Ramos (cell line): ENCODE results near the gene RPS6KA4.
"Not testable (repeated sequence)": the region's sequence is repeated elsewhere in the genome, so short reads cannot be mapped to it uniquely, and the experiment has no call there.

Source experiments
- in situ Hi-C: fragments of 300-500 bp; cut with MboI; formaldehyde crosslinking; loops from one replicate; pipeline ENCODE4 v1.14.3; 2022; ENCODE audit warnings: low sequenced_read_pairs; ENCODE audit not compliant: unreplicated experiment

Gene RPS6KA4

GRCh38 chr11:64358907-64359711 lies at the start of gene RPS6KA4:
RPS6KA4 (plus strand) TSS chr11:64359162; CDS start chr11:64359236, 74 bp downstream.
- in situ Hi-C loops, result no loop called here

GRCh38 chr11:64312947-64313346 lies 46.0 kb upstream of the RPS6KA4 start:
- in situ Hi-C loops, result no loop called here

- in situ Hi-C loops, result no loop called here
These were observed 45.3 kb upstream of the RPS6KA4 start for GRCh38 chr11:64313491-64314145.

- in situ Hi-C loops, result no loop called here
These were observed 44.7 kb upstream of the RPS6KA4 start for GRCh38 chr11:64314146-64314804.

GRCh38 chr11:64314805-64315561 lies 44.0 kb upstream of the RPS6KA4 start:
- in situ Hi-C loops, result no loop called here

- in situ Hi-C loops, result not testable (repeated sequence)
These were observed 43.1 kb upstream of the RPS6KA4 start for GRCh38 chr11:64315667-64316526.

- in situ Hi-C loops, result no loop called here
These were observed 42.2 kb upstream of the RPS6KA4 start for GRCh38 chr11:64316672-64317324.

- in situ Hi-C loops, result no loop called here
These were observed 41.5 kb upstream of the RPS6KA4 start, which contains the start of gene TRMT112 for GRCh38 chr11:64317325-64317960. TRMT112 (minus strand) TSS chr11:64317559; CDS start chr11:64317526, 33 bp downstream.

- in situ Hi-C loops, result no loop called here
These were observed 40.8 kb upstream of the RPS6KA4 start, which contains the start of gene PRDX5 for GRCh38 chr11:64317961-64318765. PRDX5 (plus strand) TSS chr11:64318121; CDS start chr11:64318216, 95 bp downstream.

GRCh38 chr11:64318766-64319761 lies 39.9 kb upstream of the RPS6KA4 start:
- in situ Hi-C loops, result no loop called here

GRCh38 chr11:64320556-64320955 lies 38.4 kb upstream of the RPS6KA4 start:
- in situ Hi-C loops, result no loop called here

GRCh38 chr11:64321026-64321425 lies 37.9 kb upstream of the RPS6KA4 start:
- in situ Hi-C loops, result no loop called here

- in situ Hi-C loops, result no loop called here
These were observed 37.4 kb upstream of the RPS6KA4 start for GRCh38 chr11:64321533-64321932.

GRCh38 chr11:64322925-64323260 lies 36.1 kb upstream of the RPS6KA4 start:
- in situ Hi-C loops, result no loop called here

- in situ Hi-C loops, result no loop called here
These were observed 35.6 kb upstream of the RPS6KA4 start for GRCh38 chr11:64323373-64323772.

GRCh38 chr11:64323984-64324383 lies 35.0 kb upstream of the RPS6KA4 start:
- in situ Hi-C loops, result not testable (repeated sequence)
